ENCODE results near the gene ANKMY1.
A peak's percentile ranks its signal among the peaks of the same experiment; 100 is the strongest.

ANKMY1 gene

DNA sequence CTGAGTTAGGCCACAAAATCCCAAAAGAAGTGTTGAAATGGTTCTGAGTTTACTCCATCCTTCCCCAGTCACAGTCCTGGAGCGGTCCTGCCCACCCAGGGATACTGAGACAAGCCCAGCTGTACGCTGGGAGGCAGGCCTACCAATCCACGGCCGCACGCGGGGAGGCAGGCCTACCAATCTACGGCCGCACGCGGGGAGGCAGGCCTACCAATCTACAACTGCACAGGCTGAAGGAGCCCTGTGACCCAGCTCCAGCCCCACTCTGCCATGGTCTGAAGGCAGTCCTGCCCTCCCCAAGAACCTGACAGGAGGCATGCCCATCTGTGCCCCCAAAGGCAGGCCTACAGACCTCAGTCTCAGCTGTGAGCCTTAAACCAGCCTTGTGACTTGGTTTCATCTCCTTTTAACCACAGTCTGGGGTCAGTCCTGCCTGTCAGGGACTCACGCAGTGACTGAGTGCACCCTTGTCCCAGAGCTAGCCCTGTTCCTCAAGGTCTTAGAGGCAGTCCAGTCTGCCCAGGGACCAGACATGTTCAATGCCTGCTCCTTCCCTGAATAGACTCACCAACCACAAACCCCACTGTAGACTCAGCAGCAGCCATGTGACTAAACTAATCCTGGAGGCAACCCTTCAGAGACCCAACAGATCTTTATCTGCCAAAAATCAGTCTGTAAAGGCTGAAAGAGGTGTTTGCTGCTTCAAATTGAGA, 85.6 kb downstream of the ANKMY1 start:
- DNase-seq (ENCODE audit: low spot score) = no peak

DNA sequence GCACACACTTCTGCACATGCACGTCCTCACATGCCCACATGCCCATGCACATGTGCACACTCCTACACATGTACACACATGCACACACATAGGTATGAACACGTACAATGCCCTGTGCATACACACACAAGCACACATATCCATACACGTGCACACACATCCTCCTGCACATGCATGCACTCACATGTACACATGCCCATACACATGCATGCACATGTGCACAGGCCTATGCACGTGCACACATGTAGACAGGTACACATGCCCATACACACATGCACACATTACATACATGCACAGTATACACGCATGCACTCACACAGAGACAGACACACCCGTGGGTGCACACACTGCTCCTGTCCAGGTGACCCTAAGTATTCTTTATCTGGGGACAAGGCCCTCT, 88.0 kb downstream of the ANKMY1 start:
- DNase-seq (ENCODE audit: low spot score) = peak; percentile 0

DNA sequence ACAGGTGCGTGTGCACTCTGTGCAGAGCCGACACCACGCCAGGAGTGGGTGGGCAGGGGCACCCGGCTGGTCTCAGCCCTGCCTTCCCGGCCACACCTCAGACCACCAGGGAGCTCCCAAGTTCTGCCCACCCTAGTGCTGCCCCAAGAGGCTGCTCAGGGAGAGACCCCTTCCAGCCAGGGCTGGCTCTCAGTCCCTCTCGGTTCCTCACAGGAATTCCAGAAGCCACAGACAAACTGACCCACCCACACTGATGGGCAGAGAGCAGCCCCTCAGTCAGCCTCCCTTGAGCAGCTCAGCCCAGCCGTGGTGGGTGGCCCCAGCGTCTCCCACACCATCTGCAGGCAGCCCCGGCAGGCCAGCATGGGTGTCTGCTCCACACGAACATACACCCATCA, 88.5 kb downstream of the ANKMY1 start:
- DNase-seq (ENCODE audit: low spot score) = no peak

DNA sequence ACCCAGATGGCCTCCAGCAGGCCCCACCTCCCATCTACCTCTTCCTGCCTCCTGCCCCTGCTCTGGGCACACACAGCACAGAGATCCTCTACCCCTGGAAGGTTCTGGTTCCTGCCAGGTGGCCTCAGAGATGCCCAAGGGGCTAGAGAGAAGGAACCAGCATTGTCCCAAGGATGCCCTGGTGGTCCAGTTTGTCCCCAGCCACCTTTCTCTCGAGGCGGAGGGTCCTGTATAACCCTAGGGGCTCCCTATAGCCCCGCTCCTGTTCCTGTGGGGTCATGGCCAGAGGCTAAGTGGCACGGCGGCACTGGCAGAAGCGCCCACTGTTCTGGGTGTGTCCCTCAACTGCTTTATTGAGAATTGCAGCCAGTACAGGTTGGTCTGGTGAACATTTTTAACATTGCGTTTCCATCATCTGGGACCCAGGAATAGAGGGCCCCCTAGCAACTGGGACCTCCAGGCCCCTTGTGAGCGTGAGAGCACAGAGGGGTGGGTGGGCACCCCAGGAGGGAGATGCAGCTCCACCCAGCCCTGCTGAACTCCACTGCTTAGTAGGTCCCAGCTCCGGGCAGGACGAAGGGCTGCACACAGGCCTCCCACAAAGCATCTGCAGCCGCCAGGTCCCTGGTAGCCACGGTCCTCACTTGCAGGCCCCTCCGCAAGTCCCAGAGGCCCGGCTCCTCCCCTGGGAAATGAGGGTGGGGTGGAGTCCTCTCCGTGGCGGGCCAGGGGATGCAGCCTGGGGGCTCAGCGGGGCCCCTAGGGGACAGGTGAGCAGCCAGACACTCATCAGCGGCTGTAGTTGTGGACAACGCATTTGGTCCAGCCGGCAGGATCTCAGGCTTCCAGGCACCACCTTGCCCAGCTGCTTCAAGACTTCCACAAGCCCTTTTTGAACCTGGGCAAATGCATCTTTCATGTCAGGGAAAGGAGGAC, 89.2 kb downstream of the ANKMY1 start:
- peak; percentile 1 for DNase-seq (ENCODE audit: low spot score)

DNA sequence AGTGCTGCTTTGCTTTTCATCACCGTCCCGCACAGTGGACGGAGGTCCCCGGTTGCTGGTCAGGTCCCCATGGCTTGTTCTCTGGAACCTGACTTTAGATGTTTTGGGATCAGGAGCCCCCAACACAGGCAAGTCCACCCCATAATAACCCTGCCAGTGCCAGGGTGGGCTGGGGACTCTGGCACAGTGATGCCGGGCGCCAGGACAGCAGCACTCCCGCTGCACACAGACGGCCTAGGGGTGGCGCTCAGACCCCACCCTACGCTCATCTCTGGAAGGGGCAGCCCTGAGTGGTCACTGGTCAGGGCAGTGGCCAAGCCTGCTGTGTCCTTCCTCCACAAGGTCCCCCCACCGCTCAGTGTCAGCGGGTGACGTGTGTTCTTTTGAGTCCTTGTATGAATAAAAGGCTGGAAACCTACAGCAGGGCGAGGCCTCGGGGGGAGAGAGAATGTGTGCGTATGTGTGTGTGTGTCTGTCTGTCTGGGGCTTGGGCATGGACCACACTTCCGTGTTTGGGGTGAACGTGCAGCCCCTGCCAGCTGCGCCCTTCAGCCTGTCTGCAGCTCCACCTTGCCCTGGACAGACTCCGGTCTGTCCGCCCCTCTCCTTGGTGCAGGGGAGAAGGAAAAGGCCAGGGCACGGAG, 90.0 kb downstream of the ANKMY1 start:
- DNase-seq (ENCODE audit: low spot score) = peak; percentile 0

DNA sequence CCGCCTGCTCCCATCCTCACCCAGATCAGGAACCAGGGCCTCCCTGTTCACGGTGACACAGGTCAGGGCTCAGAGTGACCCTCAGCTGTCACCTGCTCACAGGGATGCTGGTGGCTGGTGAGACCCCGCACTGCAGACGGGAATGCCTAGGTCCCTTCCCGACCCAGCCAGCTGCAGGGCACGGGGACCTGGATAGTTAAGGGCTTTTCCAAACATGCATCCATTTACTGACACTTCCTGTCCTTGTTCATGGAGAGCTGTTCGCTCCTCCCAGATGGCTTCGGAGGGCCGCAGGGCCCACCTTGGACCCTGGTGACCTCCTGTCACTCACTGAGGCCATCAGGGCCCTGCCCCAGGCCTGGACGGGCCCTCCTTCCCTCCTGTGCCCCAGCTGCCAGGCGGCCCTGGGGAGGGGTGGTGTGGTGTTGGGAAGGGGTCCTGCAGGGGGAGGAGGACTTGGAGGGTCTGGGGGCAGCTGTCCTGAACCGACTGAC, 90.6 kb downstream of the ANKMY1 start:
- peak; percentile 0 for DNase-seq (ENCODE audit: low spot score)

DNA sequence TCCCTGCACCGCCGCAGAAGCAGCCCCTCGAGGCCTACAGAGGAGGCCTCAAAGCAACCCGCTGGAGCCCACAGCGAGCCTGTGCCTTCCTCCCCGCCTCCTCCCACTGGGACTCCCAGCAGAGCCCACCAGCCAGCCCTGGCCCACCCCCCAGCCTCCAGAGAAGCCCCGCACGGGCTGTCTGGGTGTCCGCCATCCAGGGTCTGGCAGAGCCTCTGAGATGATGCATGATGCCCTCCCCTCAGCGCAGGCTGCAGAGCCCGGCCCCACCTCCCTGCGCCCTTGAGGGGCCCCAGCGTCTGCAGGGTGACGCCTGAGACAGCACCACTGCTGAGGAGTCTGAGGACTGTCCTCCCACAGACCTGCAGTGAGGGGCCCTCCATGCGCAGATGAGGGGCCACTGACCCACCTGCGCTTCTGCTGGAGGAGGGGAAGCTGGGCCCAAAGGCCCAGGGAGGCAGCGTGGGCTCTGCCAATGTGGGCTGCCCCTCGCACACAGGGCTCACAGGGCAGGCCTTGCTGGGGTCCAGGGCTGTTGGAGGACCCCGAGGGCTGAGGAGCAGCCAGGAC, 91.1 kb downstream of the ANKMY1 start:
- peak; percentile 0 for DNase-seq (ENCODE audit: low spot score)

DNA sequence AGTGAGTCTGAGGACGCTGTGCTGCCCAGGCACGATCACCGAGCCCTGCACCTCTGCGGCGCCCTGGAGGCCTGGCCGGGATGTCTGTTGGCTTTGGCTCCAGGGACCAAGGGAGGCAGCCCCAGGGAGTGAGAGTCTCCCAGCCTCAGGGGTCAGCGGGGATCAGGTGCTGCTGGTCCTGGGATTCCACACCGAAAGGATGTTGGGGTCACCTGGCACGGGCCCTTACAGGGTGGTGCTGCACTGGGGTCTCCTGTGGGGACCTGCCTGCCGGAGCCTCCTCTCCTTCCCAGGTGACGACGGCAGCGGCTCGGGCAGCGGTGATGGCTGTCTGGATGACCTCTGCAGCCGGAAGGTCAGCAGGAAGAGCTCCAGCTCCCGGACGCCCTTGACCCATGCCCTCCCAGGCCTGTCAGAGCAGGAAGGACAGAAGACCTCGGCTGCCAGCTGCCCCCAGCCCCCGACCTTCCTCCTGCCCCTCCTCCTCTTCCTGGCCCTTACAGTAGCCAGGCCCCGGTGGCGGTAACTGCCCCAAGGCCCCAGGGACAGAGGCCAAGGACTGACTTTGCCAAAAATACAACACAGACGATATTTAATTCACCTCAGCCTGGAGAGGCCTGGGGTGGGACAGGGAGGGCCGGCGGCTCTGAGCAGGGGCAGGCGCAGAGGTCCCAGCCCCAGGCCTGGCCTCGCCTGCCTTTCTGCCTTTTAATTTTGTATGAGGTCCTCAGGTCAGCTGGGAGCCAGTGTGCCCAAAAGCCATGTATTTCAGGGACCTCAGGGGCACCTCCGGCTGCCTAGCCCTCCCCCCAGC, 91.8 kb downstream of the ANKMY1 start:
- no peak for DNase-seq (ENCODE audit: low spot score)

DNA sequence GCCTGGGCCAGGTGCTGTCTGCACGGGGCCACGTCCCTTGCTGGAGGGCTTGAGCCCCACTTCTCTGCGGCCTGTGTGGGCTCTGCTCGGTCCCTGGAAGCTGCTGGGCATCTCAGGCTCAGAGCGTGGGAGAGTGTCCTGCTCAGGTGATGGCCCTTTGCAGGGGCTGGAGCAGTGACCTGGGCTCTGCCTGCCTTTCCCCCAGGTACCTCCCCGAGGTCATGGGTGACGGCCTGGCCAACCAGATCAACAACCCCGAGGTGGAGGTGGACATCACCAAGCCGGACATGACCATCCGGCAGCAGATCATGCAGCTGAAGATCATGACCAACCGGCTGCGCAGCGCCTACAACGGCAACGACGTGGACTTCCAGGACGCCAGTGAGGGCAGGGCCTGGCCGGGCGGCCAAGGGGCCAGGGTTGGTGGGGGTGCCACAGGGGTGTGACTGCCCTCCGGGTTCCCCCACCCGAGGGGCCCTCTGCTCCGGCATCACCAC, 92.5 kb downstream of the ANKMY1 start:
- no peak for DNase-seq (ENCODE audit: low spot score)

DNA sequence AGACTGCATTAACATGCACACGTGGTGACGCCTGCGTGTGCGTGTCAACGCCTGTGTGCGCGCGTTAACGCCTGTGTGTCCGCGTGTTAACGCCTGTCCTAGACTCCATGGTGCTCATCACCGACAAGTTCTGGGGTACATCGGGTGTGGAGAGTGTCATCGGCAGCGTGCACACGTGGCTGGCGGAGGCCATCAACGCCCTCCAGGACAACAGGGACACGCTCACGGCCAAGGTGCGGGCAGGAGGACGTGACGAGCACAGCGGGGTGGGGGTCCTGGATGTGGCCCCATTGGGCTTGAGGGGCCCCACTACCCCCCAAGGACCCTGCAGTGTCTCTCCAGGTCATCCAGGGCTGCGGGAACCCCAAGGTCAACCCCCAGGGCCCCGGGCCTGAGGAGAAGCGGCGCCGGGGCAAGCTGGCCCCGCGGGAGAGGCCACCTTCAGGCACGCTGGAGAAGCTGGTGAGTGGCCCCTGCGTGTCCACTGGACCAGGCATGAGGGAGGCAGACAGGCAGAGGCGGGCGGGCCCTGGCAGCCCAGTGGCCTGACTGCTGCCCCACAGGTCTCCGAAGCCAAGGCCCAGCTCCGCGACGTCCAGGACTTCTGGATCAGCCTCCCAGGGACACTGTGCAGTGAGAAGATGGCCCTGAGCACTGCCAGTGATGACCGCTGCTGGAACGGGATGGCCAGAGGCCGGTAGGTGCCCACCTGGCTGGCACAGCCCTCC, 93.1 kb downstream of the ANKMY1 start:
- DNase-seq (ENCODE audit: low spot score) = no peak

DNA sequence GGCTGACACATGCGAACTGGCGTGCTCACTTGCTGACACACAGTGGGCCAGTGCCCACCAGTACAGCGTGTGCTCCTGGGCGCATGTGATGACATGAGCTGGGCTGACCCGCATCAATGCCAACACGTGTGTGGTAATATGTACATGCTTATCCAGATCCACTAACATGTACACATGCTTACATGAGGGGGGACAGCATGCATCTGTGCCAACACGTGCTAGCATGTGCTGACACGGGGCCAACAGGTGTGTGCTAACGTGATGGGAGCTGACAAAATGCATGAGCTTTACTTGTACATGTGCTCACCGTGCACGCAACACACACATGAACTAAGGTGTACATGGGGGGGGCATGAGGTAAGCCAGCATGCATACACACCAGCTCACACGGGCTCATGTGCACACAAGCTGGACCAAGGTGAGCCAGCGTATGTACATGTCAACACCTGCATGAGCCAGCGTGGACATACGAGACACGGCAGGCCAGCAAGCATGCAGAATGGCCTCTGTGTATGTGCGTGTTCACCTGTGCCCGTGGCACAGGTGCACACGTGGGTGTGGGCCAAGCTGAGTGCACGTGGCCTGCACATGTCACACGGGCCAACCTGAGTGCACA, 93.8 kb downstream of the ANKMY1 start:
- no peak for DNase-seq (ENCODE audit: low spot score)

DNA sequence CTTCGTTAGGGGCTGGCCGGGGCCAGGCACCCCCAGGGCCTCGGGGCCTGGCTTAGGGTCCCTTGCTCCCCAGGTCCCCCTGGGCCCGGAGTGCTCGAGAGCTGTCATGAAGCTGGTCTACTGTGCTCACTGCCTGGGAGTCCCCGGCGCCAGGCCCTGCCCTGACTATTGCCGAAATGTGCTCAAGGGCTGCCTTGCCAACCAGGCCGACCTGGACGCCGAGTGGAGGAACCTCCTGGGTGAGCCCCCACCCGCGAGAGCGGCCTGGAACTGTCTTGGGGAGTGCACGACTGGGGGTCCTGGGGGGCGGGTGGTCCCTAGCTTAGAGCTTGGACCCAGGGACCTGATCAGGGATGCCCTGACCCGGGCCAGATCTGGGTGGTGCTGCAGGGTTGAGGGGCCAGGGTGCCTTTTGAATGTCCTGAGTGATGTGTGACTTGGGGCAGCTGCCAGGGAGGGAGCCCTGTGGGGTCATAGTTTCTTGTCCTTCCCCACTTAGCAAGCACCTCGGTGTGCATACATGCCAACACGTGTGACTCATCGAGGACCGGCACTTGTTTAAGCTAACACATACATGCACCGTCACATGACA, 94.4 kb downstream of the ANKMY1 start:
- DNase-seq (ENCODE audit: low spot score) = no peak

DNA sequence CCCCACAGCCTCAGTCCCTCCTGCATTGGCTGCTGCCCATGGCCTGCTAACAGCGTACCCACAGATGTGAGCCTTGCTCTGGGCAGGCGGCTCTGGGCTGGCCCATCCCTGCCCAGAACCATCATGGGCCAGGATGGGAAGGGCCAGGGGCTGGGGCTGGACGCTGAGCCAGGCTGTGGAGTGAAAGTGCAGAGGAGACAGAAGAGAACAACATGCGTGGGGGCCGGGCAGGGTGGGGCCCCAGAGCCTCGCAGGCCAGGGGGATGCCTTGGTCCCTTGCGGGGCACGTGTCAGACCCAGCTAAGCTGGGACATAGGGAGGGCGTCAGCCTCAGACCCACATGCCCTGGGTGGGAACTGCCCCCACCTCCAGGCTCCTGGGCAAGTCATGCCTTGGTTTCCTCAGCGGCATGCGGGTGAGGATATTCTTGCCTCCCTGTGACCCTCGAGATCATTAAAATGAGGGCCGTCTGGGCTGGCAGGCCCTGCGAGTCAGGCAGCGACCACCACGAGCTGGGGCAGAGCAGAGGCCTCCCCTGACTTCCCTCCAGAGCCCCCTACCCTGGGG, 95.0 kb downstream of the ANKMY1 start:
- no peak for DNase-seq (ENCODE audit: low spot score)

DNA sequence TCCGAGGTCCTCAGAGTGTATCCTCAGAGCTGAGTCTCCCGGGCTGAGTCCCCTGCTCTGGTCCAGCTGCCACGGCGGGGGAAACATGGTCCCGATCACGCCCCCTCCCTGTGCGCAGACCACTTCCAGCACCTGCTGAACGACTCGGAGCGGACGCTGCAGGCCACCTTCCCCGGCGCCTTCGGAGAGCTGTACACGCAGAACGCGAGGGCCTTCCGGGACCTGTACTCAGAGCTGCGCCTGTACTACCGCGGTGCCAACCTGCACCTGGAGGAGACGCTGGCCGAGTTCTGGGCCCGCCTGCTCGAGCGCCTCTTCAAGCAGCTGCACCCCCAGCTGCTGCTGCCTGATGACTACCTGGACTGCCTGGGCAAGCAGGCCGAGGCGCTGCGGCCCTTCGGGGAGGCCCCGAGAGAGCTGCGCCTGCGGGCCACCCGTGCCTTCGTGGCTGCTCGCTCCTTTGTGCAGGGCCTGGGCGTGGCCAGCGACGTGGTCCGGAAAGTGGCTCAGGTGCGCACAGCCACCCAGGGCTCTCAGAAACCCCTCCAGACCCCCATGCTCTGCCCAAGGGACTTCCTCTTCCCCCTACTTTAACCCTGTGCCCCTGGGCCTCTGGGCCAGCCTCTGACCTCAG, 95.6 kb downstream of the ANKMY1 start:
- no peak for DNase-seq (ENCODE audit: low spot score)

DNA sequence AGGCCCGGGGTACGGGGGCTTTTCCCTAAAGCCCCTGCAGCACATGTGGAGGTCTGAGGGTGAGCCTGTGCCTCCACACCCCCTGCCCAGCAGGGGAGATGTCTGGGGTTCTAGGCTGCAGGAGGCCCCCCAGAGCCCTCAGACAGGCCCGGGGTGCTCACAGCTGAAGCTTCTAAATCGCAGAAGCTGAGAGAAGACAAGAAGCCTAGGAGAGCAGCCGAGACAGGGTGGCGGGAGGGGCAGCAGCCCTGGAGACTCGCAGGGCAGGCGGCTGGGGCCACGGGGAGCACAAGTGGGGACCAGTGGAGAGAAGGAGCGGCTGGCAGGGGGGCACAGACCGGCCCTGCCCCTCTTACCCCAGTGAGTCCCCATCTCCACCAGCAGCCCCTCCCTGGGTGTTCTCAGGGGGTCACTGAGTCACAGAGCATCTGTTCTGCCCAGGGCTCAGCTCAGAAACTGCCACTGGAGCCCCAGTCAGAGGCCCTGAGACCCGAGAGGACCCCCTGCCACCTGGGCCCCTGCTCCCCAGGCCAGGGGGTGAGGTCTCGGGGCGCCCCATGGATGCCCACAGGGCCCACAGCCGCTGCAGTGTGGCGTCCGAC, 96.2 kb downstream of the ANKMY1 start:
- DNase-seq (ENCODE audit: low spot score) = no peak

DNA sequence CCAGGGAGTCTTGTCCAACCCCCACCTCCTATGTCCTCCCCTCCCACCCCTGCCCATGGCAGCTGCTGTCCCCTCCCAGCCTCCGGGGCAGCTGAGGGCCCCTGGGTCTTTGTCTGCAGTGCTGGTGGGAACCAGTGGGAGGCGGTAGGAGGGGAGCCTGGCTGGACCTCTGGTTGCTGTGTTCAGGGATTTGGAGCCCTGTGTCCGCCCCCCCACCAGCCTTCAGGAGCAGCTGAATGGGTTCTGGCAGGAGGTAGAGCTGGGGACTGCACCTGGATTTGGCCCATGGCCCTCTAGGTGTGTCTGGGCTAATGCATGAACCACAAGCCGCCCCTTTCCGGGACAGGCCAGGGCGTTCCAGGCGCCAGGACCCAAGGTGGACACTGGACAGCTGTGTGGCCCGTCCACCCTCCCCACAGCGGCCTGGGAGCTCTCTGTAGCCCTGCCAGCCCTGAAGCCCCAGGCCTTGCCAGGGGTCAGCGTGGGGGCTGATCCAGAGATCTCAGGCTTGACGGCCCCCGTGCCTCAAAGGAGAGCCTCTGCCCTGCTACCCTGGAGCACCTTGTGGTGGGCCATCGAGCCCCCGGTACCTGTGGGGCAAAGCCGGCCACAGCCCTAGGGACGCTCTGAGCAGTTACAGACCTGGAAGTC, 96.9 kb downstream of the ANKMY1 start:
- no peak for DNase-seq (ENCODE audit: low spot score)

DNA sequence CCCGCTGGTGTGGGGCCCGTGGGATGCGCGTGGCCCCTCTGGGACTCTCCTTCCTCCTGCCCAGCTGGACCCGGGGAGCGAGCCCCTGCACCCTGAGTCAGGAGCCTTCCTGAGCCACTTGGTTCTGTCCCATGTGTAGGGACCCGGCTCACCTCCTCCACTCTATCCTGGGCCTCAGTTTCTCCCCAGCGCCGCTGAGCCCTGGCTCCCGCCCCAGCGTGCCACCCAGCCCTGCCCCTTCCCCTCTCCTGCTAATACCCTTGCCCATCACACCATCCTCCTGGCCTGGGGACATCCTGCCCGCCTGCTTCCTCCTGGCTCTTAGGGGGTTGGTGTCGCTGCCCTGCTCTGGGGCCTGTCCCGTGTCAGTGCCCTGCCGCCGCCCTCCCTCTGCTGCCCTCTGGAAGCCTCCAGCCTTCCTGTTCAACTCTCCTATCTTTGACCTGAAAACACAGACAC, 97.5 kb downstream of the ANKMY1 start:
- DNase-seq (ENCODE audit: low spot score) = no peak

Data from CD4-positive, alpha-beta T cell treated with Interleukin-6 at 100 ng/mL for 8 hours (primary cell).